GM12873 (cell line): ENCODE data around the gene TDRD5.

ENCODE experiments used
- CTCF ChIP-seq: IDR thresholded peaks from 2 replicates; pipeline ENCODE4 v1.5.1; 2012; ENCODE audit warnings: low read depth, mild to moderate bottlenecking, moderate library complexity, low read length, control low read depth; ENCODE audit not compliant: insufficient read depth; ENCODE audit errors: missing control alignments

TDRD5 gene

GRCh38 chr1:179554427-179554826, 37.2 kb upstream of the TDRD5 start:
- no peak for TF ChIP-seq CTCF

DNA sequence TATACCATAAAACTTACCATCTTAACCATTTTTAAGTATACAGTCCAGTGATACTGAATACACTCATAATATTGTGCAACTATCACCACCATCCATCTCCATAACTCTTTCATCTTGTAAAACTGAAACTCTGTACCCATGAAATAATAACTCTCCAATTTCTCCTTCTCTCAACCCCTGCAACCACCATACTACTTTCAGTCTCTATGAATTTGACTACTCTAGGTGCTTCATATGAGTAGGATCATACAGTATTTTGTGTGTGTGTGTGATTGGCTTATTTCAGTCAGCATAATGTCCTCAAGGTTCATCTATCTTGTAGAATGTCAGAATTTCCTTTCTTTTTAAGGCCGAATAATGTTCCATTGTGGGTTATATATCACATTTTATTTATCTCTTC, 33.6 kb upstream of the TDRD5 start:
- TF ChIP-seq CTCF = no peak

DNA sequence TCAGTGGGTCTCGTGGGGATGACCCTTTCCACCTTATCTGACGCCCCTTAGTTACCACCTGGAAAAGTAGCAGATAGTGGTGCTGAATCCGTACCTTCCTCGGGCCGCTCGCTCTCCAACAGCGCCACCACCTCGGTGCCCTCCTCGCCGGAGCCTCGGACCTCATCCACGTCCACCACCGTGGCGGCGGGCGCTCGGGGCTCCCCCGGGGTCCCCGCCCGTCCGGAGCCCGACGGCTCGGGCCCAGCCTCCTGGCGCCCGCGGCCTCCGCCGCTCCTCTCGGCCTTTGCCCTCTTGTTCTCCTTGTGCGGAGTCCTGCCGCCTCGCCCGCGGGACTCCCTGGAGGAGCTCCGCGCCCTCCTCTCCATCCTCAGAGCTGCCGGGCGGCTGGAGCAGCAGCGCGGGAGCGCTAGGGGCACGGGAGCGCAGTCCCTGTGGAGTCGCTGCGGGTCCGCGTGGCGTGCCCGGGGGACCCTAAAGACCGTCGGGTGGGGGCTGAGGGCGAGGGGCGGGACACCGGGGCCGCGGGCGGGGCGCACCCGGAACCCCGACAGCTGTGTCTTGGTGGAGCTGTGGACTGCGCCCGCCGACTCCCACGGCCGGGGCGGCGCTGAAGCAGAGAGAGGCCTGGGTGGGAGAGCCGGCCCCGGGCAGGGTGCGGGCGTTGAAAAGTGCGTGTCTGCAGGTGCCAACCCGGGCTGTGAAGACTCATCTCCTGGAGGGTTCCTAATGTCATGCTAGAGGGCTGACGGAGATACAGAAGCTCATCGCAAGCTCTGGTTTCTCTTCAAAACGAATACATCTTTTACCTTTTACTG, 15.9 kb upstream of the TDRD5 start, which contains the start of gene NPHS2:
Gene NPHS2 (minus strand): TSS at position 452 of the 818 bp plus-strand sequence. CDS start 84 bp downstream, at position 368.
- no peak for TF ChIP-seq CTCF

DNA sequence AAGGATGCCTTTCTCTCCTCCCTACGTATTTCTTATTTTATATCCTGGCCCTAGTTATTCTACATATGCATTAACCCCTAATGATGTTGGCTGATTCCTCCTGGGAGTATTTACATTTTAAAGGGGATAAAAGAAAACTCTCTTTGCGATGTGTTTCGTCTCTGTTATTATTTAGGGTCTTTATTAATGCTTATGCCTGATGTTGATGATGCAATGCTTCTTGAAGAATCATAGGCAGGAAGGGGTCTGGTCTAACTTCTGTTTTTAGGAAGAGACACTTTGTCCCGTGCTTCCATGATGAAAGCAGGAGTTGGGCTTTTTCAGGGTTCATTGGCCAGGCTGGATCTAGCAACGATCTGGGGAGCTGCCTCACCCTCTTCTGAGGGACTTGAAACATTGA, 15.1 kb upstream of the TDRD5 start:
- TF ChIP-seq CTCF = no peak

DNA sequence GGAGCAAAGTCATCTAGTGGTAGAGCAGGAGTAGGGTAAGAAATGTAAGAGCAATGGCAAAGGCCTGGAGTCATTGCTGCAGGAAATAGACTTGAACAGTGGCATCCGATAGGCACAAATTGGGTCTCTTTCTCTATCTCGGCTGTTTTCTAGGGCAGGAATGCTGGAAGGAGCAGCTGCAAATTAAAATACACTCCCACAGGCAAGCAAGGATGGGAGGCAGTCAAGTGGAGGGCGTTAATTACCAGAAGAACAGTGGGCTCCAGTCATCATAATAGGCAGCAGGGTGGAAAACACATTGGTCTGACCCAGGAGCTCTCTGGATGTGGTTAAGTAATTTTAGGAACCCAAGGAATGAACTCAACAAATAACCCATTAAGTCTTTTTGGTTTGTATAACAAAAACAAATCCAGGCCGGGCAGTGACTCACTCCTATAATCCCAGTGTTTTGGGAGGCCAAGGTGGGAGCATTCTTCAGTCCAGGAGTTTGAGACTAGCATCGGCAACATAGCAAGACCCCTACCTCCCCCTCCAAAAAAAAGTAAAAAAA, 7.8 kb upstream of the TDRD5 start:
- TF ChIP-seq CTCF = no peak

DNA sequence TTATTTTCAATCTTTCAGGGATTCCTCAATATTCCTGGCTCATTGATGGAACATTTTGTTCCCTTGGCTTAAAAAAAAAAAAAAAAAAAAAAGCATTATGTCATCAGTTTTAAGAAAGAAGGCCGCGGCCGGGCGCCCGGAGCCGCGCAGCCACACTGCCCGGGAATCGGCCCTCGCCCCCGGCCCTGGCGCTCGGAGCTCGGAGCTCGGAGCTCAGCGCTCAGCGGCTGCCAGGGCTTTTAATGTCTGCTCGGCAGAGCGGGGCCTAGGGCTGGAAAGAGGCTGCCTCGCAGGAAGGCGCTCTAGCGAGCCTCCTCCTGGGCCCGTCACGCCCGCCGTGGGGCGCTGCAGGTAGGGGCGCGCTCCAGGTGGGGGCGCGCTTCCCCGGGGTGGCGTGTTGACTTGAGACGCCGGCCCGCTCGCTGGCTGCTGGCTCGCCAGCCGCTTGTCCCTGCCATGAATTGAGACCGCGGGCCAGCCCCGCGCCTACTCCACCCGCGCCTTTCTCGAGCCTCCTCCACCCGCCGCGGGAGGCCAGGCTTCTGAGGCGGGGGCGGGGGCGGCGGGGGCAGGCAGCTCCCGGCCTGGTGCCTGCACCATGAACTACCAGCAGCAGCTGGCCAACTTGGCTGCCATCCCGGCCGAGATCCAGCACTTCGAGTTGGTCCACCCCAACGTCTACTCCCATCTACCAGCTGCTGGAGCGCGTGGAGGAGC, 5.4 kb upstream of the TDRD5 start:
- TF ChIP-seq CTCF = peak; percentile 31

DNA sequence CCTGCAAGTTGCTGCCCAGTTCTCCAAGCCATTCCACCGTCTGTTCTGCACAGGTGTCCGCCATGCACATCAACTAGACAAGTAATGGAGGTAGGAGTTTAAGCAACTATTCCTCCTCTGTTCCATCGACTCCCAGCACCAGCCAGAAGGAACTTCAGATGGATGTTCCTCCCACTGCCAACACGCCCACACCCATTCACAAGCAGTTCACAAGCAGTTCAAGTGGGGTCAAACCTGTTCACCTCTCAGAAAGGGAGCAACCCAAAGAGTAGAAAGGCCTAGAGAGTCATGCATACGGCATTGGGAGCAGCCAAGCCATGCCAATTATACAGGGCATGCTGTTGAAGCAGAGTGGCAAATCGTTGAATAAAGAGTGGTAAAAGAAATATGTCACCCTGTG, 4.3 kb upstream of the TDRD5 start:
- TF ChIP-seq CTCF = no peak
